ENCODE measurements around the gene CAMSAP1.
A peak's percentile ranks its signal among the peaks of the same experiment; 100 is the strongest.

CAMSAP1 gene

GRCh38 chr9:135803441-135803840 lies 103.9 kb downstream of the CAMSAP1 start:
- no peak for DNase-seq (ENCODE audit: low read depth, low spot score)
- in situ Hi-C loops (cut with HindIII; ENCODE audit: low sequenced_read_pairs) = no loop called here
- no peak overlapping the region for H3K4me3 ChIP-seq (ENCODE audit: low read depth, low read length)
- TF ChIP-seq, protein P1, sequence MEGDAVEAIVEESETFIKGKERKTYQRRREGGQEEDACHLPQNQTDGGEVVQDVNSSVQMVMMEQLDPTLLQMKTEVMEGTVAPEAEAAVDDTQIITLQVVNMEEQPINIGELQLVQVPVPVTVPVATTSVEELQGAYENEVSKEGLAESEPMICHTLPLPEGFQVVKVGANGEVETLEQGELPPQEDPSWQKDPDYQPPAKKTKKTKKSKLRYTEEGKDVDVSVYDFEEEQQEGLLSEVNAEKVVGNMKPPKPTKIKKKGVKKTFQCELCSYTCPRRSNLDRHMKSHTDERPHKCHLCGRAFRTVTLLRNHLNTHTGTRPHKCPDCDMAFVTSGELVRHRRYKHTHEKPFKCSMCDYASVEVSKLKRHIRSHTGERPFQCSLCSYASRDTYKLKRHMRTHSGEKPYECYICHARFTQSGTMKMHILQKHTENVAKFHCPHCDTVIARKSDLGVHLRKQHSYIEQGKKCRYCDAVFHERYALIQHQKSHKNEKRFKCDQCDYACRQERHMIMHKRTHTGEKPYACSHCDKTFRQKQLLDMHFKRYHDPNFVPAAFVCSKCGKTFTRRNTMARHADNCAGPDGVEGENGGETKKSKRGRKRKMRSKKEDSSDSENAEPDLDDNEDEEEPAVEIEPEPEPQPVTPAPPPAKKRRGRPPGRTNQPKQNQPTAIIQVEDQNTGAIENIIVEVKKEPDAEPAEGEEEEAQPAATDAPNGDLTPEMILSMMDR (IDR thresholded peaks at IDR 0.05; ENCODE audit: low read depth, low read length) = no peak

DNA sequence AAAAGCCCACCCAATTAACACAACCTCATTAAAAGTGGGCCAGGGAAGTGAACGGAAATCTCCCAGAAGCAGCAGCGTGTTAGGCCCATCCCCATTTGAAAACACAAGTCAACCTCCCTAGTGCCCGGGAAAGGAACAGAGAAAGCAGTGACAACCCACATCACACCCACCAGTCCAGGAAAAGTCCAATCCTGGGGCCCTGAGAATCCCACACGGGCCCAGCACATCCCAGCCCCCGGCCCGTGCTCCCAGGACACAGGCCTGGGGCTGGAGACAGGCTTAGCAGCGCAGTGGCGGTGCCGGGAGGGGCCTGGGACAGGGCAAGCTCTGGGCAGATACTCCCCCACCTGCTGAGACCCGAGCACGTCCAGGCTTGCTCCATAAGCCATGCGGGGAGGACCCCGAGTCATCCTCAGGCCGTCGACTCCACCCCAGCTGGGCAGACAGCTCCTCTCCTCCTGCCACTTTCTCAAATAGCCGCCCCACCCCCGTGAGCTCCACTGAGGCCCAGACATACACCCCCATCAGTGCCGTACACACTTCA lies 104.4 kb downstream of the CAMSAP1 start:
- in situ Hi-C loops (cut with HindIII; ENCODE audit: low sequenced_read_pairs) = no loop called here
- H3K4me3 ChIP-seq (ENCODE audit: low read depth, low read length) = no peak overlapping the region
- TF ChIP-seq, protein P1 (IDR thresholded peaks at IDR 0.05; ENCODE audit: low read depth, low read length) = no peak
- DNase-seq (ENCODE audit: low read depth, low spot score) = no peak

- TF ChIP-seq, protein P1 (IDR thresholded peaks at IDR 0.05; ENCODE audit: low read depth, low read length) = no peak
- in situ Hi-C loops (cut with HindIII; ENCODE audit: low sequenced_read_pairs) = no loop called here
- no peak overlapping the region for H3K4me3 ChIP-seq (ENCODE audit: low read depth, low read length)
- DNase-seq (ENCODE audit: low read depth, low spot score) = no peak
Measured at GRCh38 chr9:135801070-135801469, 106.3 kb downstream of the CAMSAP1 start.

GRCh38 chr9:135799261-135799660 lies 108.1 kb downstream of the CAMSAP1 start:
- in situ Hi-C loops (cut with HindIII; ENCODE audit: low sequenced_read_pairs) = no loop called here
- TF ChIP-seq, protein P1 (IDR thresholded peaks at IDR 0.05; ENCODE audit: low read depth, low read length) = no peak
- no peak overlapping the region for H3K4me3 ChIP-seq (ENCODE audit: low read depth, low read length)
- DNase-seq (ENCODE audit: low read depth, low spot score) = no peak

DNA sequence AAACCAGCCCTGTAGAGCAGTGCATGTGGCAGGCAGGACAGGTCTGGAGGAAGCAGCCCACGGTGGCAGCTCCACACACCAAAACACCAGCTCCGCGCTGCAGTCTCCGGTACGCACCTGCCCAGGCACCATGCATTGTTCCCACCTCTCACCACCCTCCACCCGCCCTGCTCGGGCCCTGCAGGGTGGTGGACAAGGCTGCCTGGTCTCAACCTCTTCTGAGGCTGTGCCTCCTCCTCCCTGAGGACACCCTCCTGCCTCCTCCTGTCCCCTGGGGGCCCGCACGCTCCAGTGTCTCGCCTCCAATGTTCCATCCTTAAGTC lies 109.1 kb downstream of the CAMSAP1 start:
- no peak for DNase-seq (ENCODE audit: low read depth, low spot score)
- in situ Hi-C loops (cut with HindIII; ENCODE audit: low sequenced_read_pairs) = no loop called here
- TF ChIP-seq, protein P1 (IDR thresholded peaks at IDR 0.05; ENCODE audit: low read depth, low read length) = no peak
- no peak overlapping the region for H3K4me3 ChIP-seq (ENCODE audit: low read depth, low read length)

DNA sequence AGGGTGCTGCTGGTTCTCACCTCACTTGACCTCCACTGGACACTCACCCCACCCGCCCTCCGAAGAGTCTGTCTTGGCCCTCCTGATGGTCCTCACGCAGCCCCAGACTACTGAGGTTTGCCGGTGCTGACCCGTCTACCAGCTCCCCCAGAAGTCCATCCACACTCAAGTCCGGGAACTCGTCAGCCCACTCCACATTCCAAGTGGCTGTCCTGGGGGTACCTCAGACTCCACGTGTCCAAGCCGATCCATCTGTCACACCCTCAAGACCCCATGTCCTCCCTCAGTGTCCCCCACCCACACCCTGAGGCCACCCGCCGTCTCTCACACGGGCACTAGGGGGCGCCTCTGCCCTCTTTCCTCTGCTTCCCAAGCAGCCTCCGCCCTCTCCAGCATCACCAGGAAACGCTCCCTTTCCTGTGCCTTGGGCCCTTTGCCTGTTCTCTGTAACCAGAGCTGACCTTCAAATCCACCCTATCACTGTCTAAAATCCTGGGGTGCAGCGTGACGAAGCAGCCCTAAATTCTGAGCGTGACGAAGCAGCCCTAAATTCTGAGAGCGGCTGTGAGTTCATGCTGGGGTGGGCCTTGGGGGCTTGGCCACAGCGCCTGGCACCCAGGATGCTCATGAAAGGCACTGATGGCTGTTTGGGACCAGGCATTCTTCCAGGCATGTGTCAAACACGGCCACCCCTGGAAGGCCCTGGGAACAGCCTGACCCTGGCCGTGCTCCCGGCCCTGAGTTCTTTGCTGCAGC lies 109.7 kb downstream of the CAMSAP1 start:
- TF ChIP-seq, protein P1 (IDR thresholded peaks at IDR 0.05; ENCODE audit: low read depth, low read length) = peak; percentile 58
- in situ Hi-C loops (cut with HindIII; ENCODE audit: low sequenced_read_pairs) = no loop called here
- no peak for DNase-seq (ENCODE audit: low read depth, low spot score)
- no peak overlapping the region for H3K4me3 ChIP-seq (ENCODE audit: low read depth, low read length)
